B cell (primary cell): ENCODE data around the gene CDH13. TPM values are rescaled to one million over a fixed set of nuclear protein-coding genes. Genes with fewer than 3 reads are reported as not detected.

Experiments
- ATAC-seq: fragments of 200-7000 bp; cut with Tn5 transposase; one replicate; pipeline ENCODE4 v1.10.0; 2021; ENCODE audit warnings: low read depth, mild to moderate bottlenecking, moderate number of reproducible peaks, moderate library complexity
- CTCF ChIA-PET: fragments of 350-600 bp; sonication (Branson Sonifier 250); formaldehyde crosslinking; loops from one replicate; lab custom pipeline; 2021; ENCODE audit warnings: antibody characterized with exemption, inconsistent platforms; lab: Charles Lee
- POLR2A ChIA-PET: fragments of 350-600 bp; sonication (Branson Sonifier 250); formaldehyde crosslinking; loops from one replicate; lab custom pipeline; 2021; ENCODE audit warnings: antibody characterized with exemption; lab: Charles Lee
- DNase-seq: peaks from one replicate; pipeline ENCODE4 v3.0.0; 2013
- H2AFZ ChIP-seq: 2 replicates; pipeline ENCODE4 v1.6.1; 2012; ENCODE audit warnings: mild to moderate bottlenecking, low read depth, low read length; ENCODE audit not compliant: insufficient read depth, poor library complexity, severe bottlenecking
- H3K27ac ChIP-seq, 2 donors: 1 replicate in 1 of 2; 2 replicates in 1 of 2; pipeline ENCODE4 v1.5.1; 2012 to 2013; ENCODE audit warnings: low read length in 2 of 2, mild to moderate bottlenecking in 2 of 2, moderate library complexity in 1 of 2
- H3K27me3 ChIP-seq, 4 experiments: fragments of 200-600 bp in 1 of 4; sonication (generic) in 1 of 4; replicated peaks in 1 of 4; 1 replicate in 2 of 4; 2 replicates in 2 of 4; pipeline versions ENCODE4 v1.6.1 to v1.7.0; 2013 to 2016; ENCODE audit warnings: low read length in 3 of 4, mild to moderate bottlenecking in 2 of 4, mixed read lengths in 1 of 4, moderate library complexity in 1 of 4; ENCODE audit not compliant: insufficient read depth in 4 of 4, control insufficient read depth in 3 of 4; ENCODE audit errors: control extremely low read depth in 1 of 4
- H3K36me3 ChIP-seq, 2 experiments: replicated peaks in 1 of 2; 1 replicate in 1 of 2; 2 replicates in 1 of 2; pipeline versions ENCODE4 v1.6.1 to v1.7.1; 2013; ENCODE audit warnings: low read length in 1 of 2; ENCODE audit not compliant: insufficient read depth in 2 of 2, control insufficient read depth in 1 of 2; ENCODE audit errors: control extremely low read depth in 1 of 2, extremely low read depth in 1 of 2
- H3K4me1 ChIP-seq, 2 donors: fragments of 200-600 bp in 1 of 2; sonication (generic) in 1 of 2; 1 replicate in 1 of 2; 2 replicates in 1 of 2; pipeline versions ENCODE4 v1.5.1 to v1.6.1; 2013 to 2017; ENCODE audit warnings: low read length in 2 of 2; ENCODE audit not compliant: control insufficient read depth in 2 of 2, insufficient read depth in 2 of 2
- H3K4me2 ChIP-seq: replicated peaks from 2 replicates; pipeline ENCODE3; 2012; ENCODE audit warnings: mild to moderate bottlenecking, low read depth, low read length; ENCODE audit not compliant: poor library complexity, severe bottlenecking
- H3K4me3 ChIP-seq, 5 experiments: fragments of 200-600 bp in 1 of 5; sonication (generic) in 1 of 5; 1 replicate in 3 of 5; 2 replicates in 2 of 5; pipeline versions ENCODE4 v1.5.1 to v1.7.0; 2011 to 2016; ENCODE audit warnings: low read length in 4 of 5, mild to moderate bottlenecking in 4 of 5, low read depth in 2 of 5, control low read depth in 1 of 5, moderate library complexity in 1 of 5; ENCODE audit not compliant: insufficient read depth in 1 of 5; ENCODE audit errors: control extremely low read depth in 1 of 5, extremely low read depth in 1 of 5
- H3K79me2 ChIP-seq: fragments of 200-600 bp; sonication (generic); one replicate; pipeline ENCODE4 v1.6.0; 2016; ENCODE audit warnings: low read length; ENCODE audit not compliant: control insufficient read depth, insufficient read depth
- H3K9ac ChIP-seq: fragments of 200-600 bp; sonication (generic); 2 replicates; pipeline ENCODE4 v1.6.1; 2017; ENCODE audit warnings: mild to moderate bottlenecking, low read length, moderate library complexity
- H3K9me3 ChIP-seq, 3 donors: one replicate each; pipeline versions ENCODE4 v1.6.1 to v1.7.1; 2013; ENCODE audit warnings: low read length in 2 of 3; ENCODE audit not compliant: control insufficient read depth in 2 of 3, insufficient read depth in 1 of 3; ENCODE audit errors: control extremely low read depth in 1 of 3
- H4K20me1 ChIP-seq: 2 replicates; pipeline ENCODE4 v1.6.0; 2012; ENCODE audit warnings: mild to moderate bottlenecking, low read length; ENCODE audit not compliant: insufficient read depth, control insufficient read depth, poor library complexity, severe bottlenecking
- H3K27ac Mint-ChIP-seq: one replicate; pipeline ENCODE4 v1.8.0; 2021; ENCODE audit warnings: mixed read lengths
- H3K27me3 Mint-ChIP-seq: one replicate; pipeline ENCODE4 v1.8.0; 2021; ENCODE audit warnings: mixed read lengths
- H3K4me1 Mint-ChIP-seq: one replicate; pipeline ENCODE4 v1.8.0; 2021; ENCODE audit warnings: mixed read lengths
- H3K4me3 Mint-ChIP-seq: one replicate; pipeline ENCODE4 v1.8.0; 2021; ENCODE audit warnings: mixed read lengths
- H3K9me3 Mint-ChIP-seq: one replicate; pipeline ENCODE4 v1.8.0; 2022; ENCODE audit warnings: mixed read lengths; ENCODE audit not compliant: insufficient read depth
- CTCF ChIP-seq: fragments of 200-600 bp; IDR thresholded peaks from one replicate; pipeline ENCODE4 v1.8.0; 2022; ENCODE audit warnings: antibody characterized with exemption, mild to moderate bottlenecking
- EZH2 ChIP-seq: IDR thresholded peaks from 2 replicates; pipeline ENCODE4 v1.6.1; 2012; ENCODE audit warnings: borderline replicate concordance, low read depth, mild to moderate bottlenecking, moderate library complexity, low read length; ENCODE audit not compliant: insufficient read depth, poor library complexity, severe bottlenecking
- WGBS: methylation state at CpG from one replicate; pipeline ENCODE4 v1.1.5; 2013; ENCODE audit warnings: missing lambda C conversion rate; ENCODE audit not compliant: insufficient coverage; 5-methylcytosine and 5-hydroxymethylcytosine counted together
- intact Hi-C: fragments of 100-400 bp; cut with micrococcal nuclease; formaldehyde crosslinking; loops from one replicate; pipeline ENCODE4 v1.10.0; 2022
- polyA plus RNA-seq: library from polyadenylated mRNA; depleted of rRNA; stranded (reverse); fragments of >200 nt; gene quantifications from 2 replicates; pipeline ENCODE4 v1.2.3, GENCODE V29; 2012
- total RNA-seq, 2 donors: library from RNA; stranded (reverse); fragments of 120-200 nt in 1 of 2; gene quantifications; 1 replicate in 1 of 2; 2 replicates in 1 of 2; pipeline versions ENCODE4 v1.2.3 to v1.2.4, GENCODE V29; 2013 to 2022

CDH13 gene
- total and polyA plus RNA-seq, 2 donors (not counting 1 experiment from before 2014, with no cell fraction given), result not detected

- no peaks in the 10 kb centered on the region for H3K36me3 ChIP-seq
- DNase-seq (peak; percentile 57), ATAC-seq (no peak)
- peaks cover 6 to 18% of the 10 kb centered on the region in 2 donors for H3K4me1 ChIP-seq
- TF ChIP-seq CTCF (no peak), EZH2 (no peak)
- no CpG with 5 or more reads among the region's 2 CpGs for WGBS
- H3K9me3 ChIP-seq, result peaks cover 0 to 14% (median 2%) of the 10 kb centered on the region in 3 donors
- no peak overlapping the region for H3K27ac ChIP-seq
- ChIA-PET POLR2A (no interaction called here), CTCF (no interaction called here)
- H3K9ac ChIP-seq, result no peak overlapping the region
- intact Hi-C loops, result no loop called here
- no peak overlapping the region for H3K27ac Mint-ChIP-seq
- H3K4me2 ChIP-seq, result peak overlapping the region; percentile 22
- H3K27me3 ChIP-seq, result no peaks in the 10 kb centered on the region
- peaks cover 14% of the 10 kb centered on the region for H3K4me1 Mint-ChIP-seq
- H4K20me1 ChIP-seq, result no peaks in the 10 kb centered on the region
- peaks cover 4% of the 10 kb centered on the region for H3K27me3 Mint-ChIP-seq
- H3K4me3 Mint-ChIP-seq, result peak overlapping the region; percentile 16
- H2AFZ ChIP-seq, result no peak overlapping the region
- no peaks in the 10 kb centered on the region for H3K79me2 ChIP-seq
- H3K4me3 ChIP-seq, result no peak overlapping the region
- H3K9me3 Mint-ChIP-seq, result peaks cover 5% of the 10 kb centered on the region
Observed at GRCh38 chr16:82728901-82729300, 102.1 kb downstream of the CDH13 start.

GRCh38 chr16:82730901-82731300, 104.1 kb downstream of the CDH13 start:
- no CpG with 5 or more reads among the region's 2 CpGs for WGBS
- ChIA-PET CTCF (no interaction called here), POLR2A (no interaction called here)
- Histone ChIP-seq H3K79me2 (no peaks in the 10 kb centered on the region), H3K36me3 (no peaks in the 10 kb centered on the region), H3K9me3 (peaks cover 0 to 14% (median 2%) of the 10 kb centered on the region in 3 donors), H3K27me3 (no peaks in the 10 kb centered on the region), H3K27ac (no peak overlapping the region), H3K9ac (no peak overlapping the region), H4K20me1 (no peaks in the 10 kb centered on the region), H3K4me1 (peaks cover 6 to 26% of the 10 kb centered on the region in 2 donors), H2AFZ (no peak overlapping the region), H3K4me2 (no peak overlapping the region), H3K4me3 (no peak overlapping the region)
- ATAC-seq (no peak), DNase-seq (no peak)
- intact Hi-C loops, result no loop called here
- no peak overlapping the region for H3K4me3 Mint-ChIP-seq
- H3K9me3 Mint-ChIP-seq, result peaks cover 6% of the 10 kb centered on the region
- H3K4me1 Mint-ChIP-seq, result peaks cover 15% of the 10 kb centered on the region
- peaks cover 4% of the 10 kb centered on the region for H3K27me3 Mint-ChIP-seq
- H3K27ac Mint-ChIP-seq, result no peak overlapping the region
- no peak for TF ChIP-seq CTCF
- no peak for TF ChIP-seq EZH2
